ENCODE data around the gene DNAJC17.

DNAJC17 gene

GRCh38 chr15:40845036-40845435, 37.8 kb upstream of the DNAJC17 start:
- H3K4me2 ChIP-seq (ENCODE audit: low read length), result peak overlapping the region; percentile 82
- H3K27me3 ChIP-seq (ENCODE audit: control insufficient read depth, insufficient read depth, low read length), result peaks cover 52% of the 10 kb centered on the region
- H3K36me3 ChIP-seq (ENCODE audit: insufficient read depth, low read length), result no peaks in the 10 kb centered on the region
- H3K9ac ChIP-seq (ENCODE audit: low read depth, low read length), result no peak overlapping the region
- peak overlapping the region; percentile 52 for H3K4me3 ChIP-seq (ENCODE audit: low read length)
- peaks cover 12% of the 10 kb centered on the region for H3K4me1 ChIP-seq (ENCODE audit: control insufficient read depth, insufficient read depth, low read length)
- no peaks in the 10 kb centered on the region for H3K9me3 ChIP-seq (replicated peaks; ENCODE audit: low read length)

- Histone ChIP-seq H3K36me3 (ENCODE audit: insufficient read depth, low read length) (no peaks in the 10 kb centered on the region), H3K4me2 (ENCODE audit: low read length) (peak overlapping the region; percentile 82), H3K9ac (ENCODE audit: low read depth, low read length) (no peak overlapping the region), H3K4me3 (ENCODE audit: low read length) (peak overlapping the region; percentile 52), H3K27me3 (ENCODE audit: control insufficient read depth, insufficient read depth, low read length) (peaks cover 52% of the 10 kb centered on the region), H3K4me1 (ENCODE audit: control insufficient read depth, insufficient read depth, low read length) (peaks cover 12% of the 10 kb centered on the region), H3K9me3 (replicated peaks; ENCODE audit: low read length) (no peaks in the 10 kb centered on the region)
Observed at GRCh38 chr15:40844696-40845030, 37.4 kb upstream of the DNAJC17 start.

GRCh38 chr15:40843885-40844695, 36.8 kb upstream of the DNAJC17 start, which contains the start of gene SPINT1:
SPINT1 (plus strand) TSS chr15:40844048; CDS start chr15:40844555, 507 bp downstream.
- H3K27me3 ChIP-seq (ENCODE audit: control insufficient read depth, insufficient read depth, low read length), result peaks cover 52% of the 10 kb centered on the region
- H3K4me3 ChIP-seq (ENCODE audit: low read length), result peak within 1 kb of the TSS; percentile 52
- no peak within 1 kb of the TSS for H3K9ac ChIP-seq (ENCODE audit: low read depth, low read length)
- H3K36me3 ChIP-seq (ENCODE audit: insufficient read depth, low read length), result no peaks in the 10 kb centered on the region
- peaks cover 12% of the 10 kb centered on the region for H3K4me1 ChIP-seq (ENCODE audit: control insufficient read depth, insufficient read depth, low read length)
- peak within 1 kb of the TSS; percentile 82 for H3K4me2 ChIP-seq (ENCODE audit: low read length)
- no peaks in the 10 kb centered on the region for H3K9me3 ChIP-seq (replicated peaks; ENCODE audit: low read length)

- Histone ChIP-seq H3K9me3 (replicated peaks; ENCODE audit: low read length) (no peaks in the 10 kb centered on the region), H3K4me2 (ENCODE audit: low read length) (peak overlapping the region; percentile 82), H3K4me1 (ENCODE audit: control insufficient read depth, insufficient read depth, low read length) (peaks cover 12% of the 10 kb centered on the region), H3K4me3 (ENCODE audit: low read length) (no peak overlapping the region), H3K27me3 (ENCODE audit: control insufficient read depth, insufficient read depth, low read length) (peaks cover 52% of the 10 kb centered on the region), H3K36me3 (ENCODE audit: insufficient read depth, low read length) (no peaks in the 10 kb centered on the region), H3K9ac (ENCODE audit: low read depth, low read length) (no peak overlapping the region)
Observed at GRCh38 chr15:40843261-40843884, 36.1 kb upstream of the DNAJC17 start.

- Histone ChIP-seq H3K4me3 (ENCODE audit: low read length) (no peak overlapping the region), H3K27me3 (ENCODE audit: control insufficient read depth, insufficient read depth, low read length) (peaks cover 46% of the 10 kb centered on the region), H3K4me2 (ENCODE audit: low read length) (no peak overlapping the region), H3K4me1 (ENCODE audit: control insufficient read depth, insufficient read depth, low read length) (peaks cover 12% of the 10 kb centered on the region), H3K9me3 (replicated peaks; ENCODE audit: low read length) (no peaks in the 10 kb centered on the region), H3K9ac (ENCODE audit: low read depth, low read length) (no peak overlapping the region), H3K36me3 (ENCODE audit: insufficient read depth, low read length) (no peaks in the 10 kb centered on the region)
Observed at GRCh38 chr15:40841741-40842140, 34.5 kb upstream of the DNAJC17 start.

- no peaks in the 10 kb centered on the region for H3K9me3 ChIP-seq (replicated peaks; ENCODE audit: low read length)
- H3K27me3 ChIP-seq (ENCODE audit: control insufficient read depth, insufficient read depth, low read length), result peaks cover 25% of the 10 kb centered on the region
- H3K4me3 ChIP-seq (ENCODE audit: low read length), result no peak overlapping the region
- no peak overlapping the region for H3K4me2 ChIP-seq (ENCODE audit: low read length)
- no peak overlapping the region for H3K9ac ChIP-seq (ENCODE audit: low read depth, low read length)
- H3K36me3 ChIP-seq (ENCODE audit: insufficient read depth, low read length), result no peaks in the 10 kb centered on the region
- H3K4me1 ChIP-seq (ENCODE audit: control insufficient read depth, insufficient read depth, low read length), result no peaks in the 10 kb centered on the region
Observed at GRCh38 chr15:40838756-40839155, 31.5 kb upstream of the DNAJC17 start.

GRCh38 chr15:40836020-40836419, 28.7 kb upstream of the DNAJC17 start:
- Histone ChIP-seq H3K4me3 (ENCODE audit: low read length) (no peak overlapping the region), H3K9me3 (replicated peaks; ENCODE audit: low read length) (no peaks in the 10 kb centered on the region), H3K9ac (ENCODE audit: low read depth, low read length) (no peak overlapping the region), H3K27me3 (ENCODE audit: control insufficient read depth, insufficient read depth, low read length) (peaks cover 2% of the 10 kb centered on the region), H3K4me2 (ENCODE audit: low read length) (no peak overlapping the region), H3K4me1 (ENCODE audit: control insufficient read depth, insufficient read depth, low read length) (no peaks in the 10 kb centered on the region), H3K36me3 (ENCODE audit: insufficient read depth, low read length) (no peaks in the 10 kb centered on the region)

GRCh38 chr15:40832903-40833302, 25.6 kb upstream of the DNAJC17 start:
- Histone ChIP-seq H3K9ac (ENCODE audit: low read depth, low read length) (no peak overlapping the region), H3K36me3 (ENCODE audit: insufficient read depth, low read length) (no peaks in the 10 kb centered on the region), H3K4me1 (ENCODE audit: control insufficient read depth, insufficient read depth, low read length) (no peaks in the 10 kb centered on the region), H3K27me3 (ENCODE audit: control insufficient read depth, insufficient read depth, low read length) (peaks cover 13% of the 10 kb centered on the region), H3K4me2 (ENCODE audit: low read length) (no peak overlapping the region), H3K4me3 (ENCODE audit: low read length) (no peak overlapping the region), H3K9me3 (replicated peaks; ENCODE audit: low read length) (no peaks in the 10 kb centered on the region)

GRCh38 chr15:40831861-40832260, 24.6 kb upstream of the DNAJC17 start:
- Histone ChIP-seq H3K4me1 (ENCODE audit: control insufficient read depth, insufficient read depth, low read length) (no peaks in the 10 kb centered on the region), H3K27me3 (ENCODE audit: control insufficient read depth, insufficient read depth, low read length) (peaks cover 17% of the 10 kb centered on the region), H3K4me2 (ENCODE audit: low read length) (no peak overlapping the region), H3K4me3 (ENCODE audit: low read length) (no peak overlapping the region), H3K36me3 (ENCODE audit: insufficient read depth, low read length) (no peaks in the 10 kb centered on the region), H3K9me3 (replicated peaks; ENCODE audit: low read length) (no peaks in the 10 kb centered on the region), H3K9ac (ENCODE audit: low read depth, low read length) (no peak overlapping the region)

- H3K9ac ChIP-seq (ENCODE audit: low read depth, low read length), result no peak overlapping the region
- H3K4me1 ChIP-seq (ENCODE audit: control insufficient read depth, insufficient read depth, low read length), result no peaks in the 10 kb centered on the region
- no peaks in the 10 kb centered on the region for H3K36me3 ChIP-seq (ENCODE audit: insufficient read depth, low read length)
- no peaks in the 10 kb centered on the region for H3K9me3 ChIP-seq (replicated peaks; ENCODE audit: low read length)
- no peak overlapping the region for H3K4me2 ChIP-seq (ENCODE audit: low read length)
- no peak overlapping the region for H3K4me3 ChIP-seq (ENCODE audit: low read length)
- peaks cover 27% of the 10 kb centered on the region for H3K27me3 ChIP-seq (ENCODE audit: control insufficient read depth, insufficient read depth, low read length)
Observed at GRCh38 chr15:40830884-40831283, 23.6 kb upstream of the DNAJC17 start.

GRCh38 chr15:40829115-40829514, 21.8 kb upstream of the DNAJC17 start:
- H3K9me3 ChIP-seq (replicated peaks; ENCODE audit: low read length), result no peaks in the 10 kb centered on the region

More at GRCh38 chr15:40829115-40829514, 21.8 kb upstream of the DNAJC17 start:
- H3K4me3 ChIP-seq (ENCODE audit: low read length), result no peak overlapping the region
- peaks cover 34% of the 10 kb centered on the region for H3K27me3 ChIP-seq (ENCODE audit: control insufficient read depth, insufficient read depth, low read length)
- no peak overlapping the region for H3K9ac ChIP-seq (ENCODE audit: low read depth, low read length)
- no peaks in the 10 kb centered on the region for H3K36me3 ChIP-seq (ENCODE audit: insufficient read depth, low read length)
- H3K4me2 ChIP-seq (ENCODE audit: low read length), result no peak overlapping the region
- no peaks in the 10 kb centered on the region for H3K4me1 ChIP-seq (ENCODE audit: control insufficient read depth, insufficient read depth, low read length)

Measured in skeletal muscle satellite cell (primary cell).